K562 (cell line): ENCODE data around the gene TMEM218. TPM values are rescaled to one million over a fixed set of nuclear protein-coding genes. Genes with fewer than 3 reads are reported as not detected.

Experiments used
- ARHGAP35 ChIP-seq: fragments of 450-650 bp; IDR thresholded peaks from 2 replicates; pipeline ENCODE4 v1.6.1; 2018; ENCODE audit not compliant: partially characterized antibody
- NCOA2 ChIP-seq, 2 experiments: fragments of 450-650 bp; IDR thresholded peaks; 2 replicates each; pipeline ENCODE4 v1.6.1; 2018; ENCODE audit warnings: mild to moderate bottlenecking in 2 of 2, moderate library complexity in 1 of 2; ENCODE audit not compliant: partially characterized antibody in 2 of 2
- NEUROD1 ChIP-seq: fragments of 150-350 bp; IDR thresholded peaks from 2 replicates; pipeline ENCODE4 v1.6.1; 2014; ENCODE audit warnings: borderline replicate concordance, low read length, low read depth; ENCODE audit not compliant: partially characterized antibody
- TCF7 ChIP-seq: sonication (generic); IDR thresholded peaks from 2 replicates; pipeline ENCODE4 v1.6.1; 2016; ENCODE audit warnings: antibody characterized with exemption, borderline replicate concordance
- ZNF347 ChIP-seq: fragments of 450-650 bp; formaldehyde crosslinking; IDR thresholded peaks from 2 replicates; pipeline ENCODE4 v1.4.0; 2020; ENCODE audit warnings: low read depth, mild to moderate bottlenecking, moderate library complexity
- ZNF41 ChIP-seq: fragments of 250-450 bp; sonication (Bioruptor Pico); conservative IDR thresholded peaks from 2 replicates; pipeline ENCODE4 v1.4.0; 2020; ENCODE audit warnings: mild to moderate bottlenecking
- polyA plus RNA-seq, 8 experiments: library from polyadenylated mRNA; depleted of rRNA in 4 of 8; stranded (reverse) in 5 of 8; unstranded in 3 of 8; fragments of >200 nt; fragmentation: Nextera tagmentation in 2 of 8; fragmentation: Illumina TruSeq in 1 of 8; extraction: Ambion mirVana in 2 of 8; extraction: Trizol in 1 of 8; gene quantifications; 2 replicates each; pipeline versions ENCODE4 v1.2.1 to v1.2.3, GENCODE V29; 2011 to 2014; ENCODE audit warnings: inconsistent platforms in 1 of 8, missing spikeins in 1 of 8
- total RNA-seq, 7 experiments: library from RNA; depleted of rRNA in 6 of 7; stranded (reverse); fragments of >200 nt in 6 of 7; fragmentation: Illumina TruSeq in 2 of 7; extraction: Trizol in 2 of 7; gene quantifications; 2 replicates each; pipeline versions ENCODE4 v1.2.1 to v1.2.3, GENCODE V29; 2011 to 2021; ENCODE audit warnings: low replicate concordance in 1 of 7
- TF ChIP-seq, protein P1 (sequence below): sonication (generic); formaldehyde crosslinking; IDR thresholded peaks from 2 replicates; pipeline ENCODE4 v1.8.0; 2023; ENCODE audit warnings: missing genetic modification reagents, mild to moderate bottlenecking, borderline replicate concordance
- TF ChIP-seq, protein P2 (sequence below): sonication (generic); formaldehyde crosslinking; IDR thresholded peaks from 2 replicates; pipeline ENCODE4 v1.8.1; 2023; ENCODE audit warnings: missing genetic modification reagents, mild to moderate bottlenecking, borderline replicate concordance
- TF ChIP-seq, protein P3 (sequence below): IDR thresholded peaks from 2 replicates; pipeline ENCODE4 v1.6.1; 2014; ENCODE audit warnings: antibody characterized with exemption
- TF ChIP-seq, protein P4 (sequence below): fragments of 450-650 bp; formaldehyde crosslinking; IDR thresholded peaks from 2 replicates; pipeline ENCODE4 v1.4.0; 2020; ENCODE audit warnings: mild to moderate bottlenecking, moderate library complexity
- TF ChIP-seq, protein P5 (sequence below): fragments of 450-650 bp; IDR thresholded peaks from 2 replicates; pipeline ENCODE4 v1.6.1; 2016; ENCODE audit warnings: low read depth, mild to moderate bottlenecking, moderate library complexity

TMEM218 gene
- total and polyA plus RNA-seq, 9 of the 15 experiments (the other 6 are each of a cell fraction or from before 2014, with no cell fraction given) = 13.4 to 32.2 (median 25.4) TPM

DNA sequence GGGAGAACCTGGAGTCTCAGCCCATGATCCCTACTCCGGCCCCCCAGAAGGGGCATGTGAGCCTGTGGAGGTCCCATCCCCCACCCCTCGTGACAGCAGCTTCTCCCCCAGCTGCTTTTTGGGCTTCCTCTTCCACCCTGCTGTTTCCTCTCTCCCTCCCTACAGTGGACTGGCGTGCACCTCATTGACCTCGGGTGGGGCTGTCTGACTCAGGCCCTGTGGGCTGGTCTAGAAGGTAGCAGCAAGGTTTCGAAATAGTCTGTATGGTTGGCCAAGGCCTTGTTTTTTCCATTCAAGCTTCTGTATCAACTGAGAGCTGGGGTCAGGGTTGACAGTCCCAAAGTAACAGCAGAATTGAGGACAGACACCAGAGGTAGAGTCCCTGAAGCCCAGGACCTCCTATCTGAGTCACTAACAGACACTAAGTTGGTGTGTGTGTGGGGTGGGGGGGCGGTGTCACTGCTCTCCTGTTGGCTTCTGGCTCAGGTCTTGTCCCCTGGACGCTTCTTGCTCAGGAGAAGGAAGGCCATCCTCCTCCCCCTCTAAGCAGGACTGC is 40.6 kb downstream of the TMEM218 start (continued):
- TF ChIP-seq, protein P1, sequence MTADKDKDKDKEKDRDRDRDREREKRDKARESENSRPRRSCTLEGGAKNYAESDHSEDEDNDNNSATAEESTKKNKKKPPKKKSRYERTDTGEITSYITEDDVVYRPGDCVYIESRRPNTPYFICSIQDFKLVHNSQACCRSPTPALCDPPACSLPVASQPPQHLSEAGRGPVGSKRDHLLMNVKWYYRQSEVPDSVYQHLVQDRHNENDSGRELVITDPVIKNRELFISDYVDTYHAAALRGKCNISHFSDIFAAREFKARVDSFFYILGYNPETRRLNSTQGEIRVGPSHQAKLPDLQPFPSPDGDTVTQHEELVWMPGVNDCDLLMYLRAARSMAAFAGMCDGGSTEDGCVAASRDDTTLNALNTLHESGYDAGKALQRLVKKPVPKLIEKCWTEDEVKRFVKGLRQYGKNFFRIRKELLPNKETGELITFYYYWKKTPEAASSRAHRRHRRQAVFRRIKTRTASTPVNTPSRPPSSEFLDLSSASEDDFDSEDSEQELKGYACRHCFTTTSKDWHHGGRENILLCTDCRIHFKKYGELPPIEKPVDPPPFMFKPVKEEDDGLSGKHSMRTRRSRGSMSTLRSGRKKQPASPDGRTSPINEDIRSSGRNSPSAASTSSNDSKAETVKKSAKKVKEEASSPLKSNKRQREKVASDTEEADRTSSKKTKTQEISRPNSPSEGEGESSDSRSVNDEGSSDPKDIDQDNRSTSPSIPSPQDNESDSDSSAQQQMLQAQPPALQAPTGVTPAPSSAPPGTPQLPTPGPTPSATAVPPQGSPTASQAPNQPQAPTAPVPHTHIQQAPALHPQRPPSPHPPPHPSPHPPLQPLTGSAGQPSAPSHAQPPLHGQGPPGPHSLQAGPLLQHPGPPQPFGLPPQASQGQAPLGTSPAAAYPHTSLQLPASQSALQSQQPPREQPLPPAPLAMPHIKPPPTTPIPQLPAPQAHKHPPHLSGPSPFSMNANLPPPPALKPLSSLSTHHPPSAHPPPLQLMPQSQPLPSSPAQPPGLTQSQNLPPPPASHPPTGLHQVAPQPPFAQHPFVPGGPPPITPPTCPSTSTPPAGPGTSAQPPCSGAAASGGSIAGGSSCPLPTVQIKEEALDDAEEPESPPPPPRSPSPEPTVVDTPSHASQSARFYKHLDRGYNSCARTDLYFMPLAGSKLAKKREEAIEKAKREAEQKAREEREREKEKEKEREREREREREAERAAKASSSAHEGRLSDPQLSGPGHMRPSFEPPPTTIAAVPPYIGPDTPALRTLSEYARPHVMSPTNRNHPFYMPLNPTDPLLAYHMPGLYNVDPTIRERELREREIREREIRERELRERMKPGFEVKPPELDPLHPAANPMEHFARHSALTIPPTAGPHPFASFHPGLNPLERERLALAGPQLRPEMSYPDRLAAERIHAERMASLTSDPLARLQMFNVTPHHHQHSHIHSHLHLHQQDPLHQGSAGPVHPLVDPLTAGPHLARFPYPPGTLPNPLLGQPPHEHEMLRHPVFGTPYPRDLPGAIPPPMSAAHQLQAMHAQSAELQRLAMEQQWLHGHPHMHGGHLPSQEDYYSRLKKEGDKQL (CRISPR knock-in tag) = no peak
- TF ChIP-seq ZNF347 (CRISPR knock-in tag) (no peak), ARHGAP35 (no peak), ZNF41 (CRISPR knock-in tag) (0 out of 2 replicates have a peak, but pooled peaks have one; percentile 24), TCF7 (no peak), NEUROD1 (peak; percentile 61), NCOA2 (IDR thresholded peaks at IDR 0.05; ENCODE audit: partially characterized antibody in 2 of 2) (no peak)
- TF ChIP-seq, protein P2, sequence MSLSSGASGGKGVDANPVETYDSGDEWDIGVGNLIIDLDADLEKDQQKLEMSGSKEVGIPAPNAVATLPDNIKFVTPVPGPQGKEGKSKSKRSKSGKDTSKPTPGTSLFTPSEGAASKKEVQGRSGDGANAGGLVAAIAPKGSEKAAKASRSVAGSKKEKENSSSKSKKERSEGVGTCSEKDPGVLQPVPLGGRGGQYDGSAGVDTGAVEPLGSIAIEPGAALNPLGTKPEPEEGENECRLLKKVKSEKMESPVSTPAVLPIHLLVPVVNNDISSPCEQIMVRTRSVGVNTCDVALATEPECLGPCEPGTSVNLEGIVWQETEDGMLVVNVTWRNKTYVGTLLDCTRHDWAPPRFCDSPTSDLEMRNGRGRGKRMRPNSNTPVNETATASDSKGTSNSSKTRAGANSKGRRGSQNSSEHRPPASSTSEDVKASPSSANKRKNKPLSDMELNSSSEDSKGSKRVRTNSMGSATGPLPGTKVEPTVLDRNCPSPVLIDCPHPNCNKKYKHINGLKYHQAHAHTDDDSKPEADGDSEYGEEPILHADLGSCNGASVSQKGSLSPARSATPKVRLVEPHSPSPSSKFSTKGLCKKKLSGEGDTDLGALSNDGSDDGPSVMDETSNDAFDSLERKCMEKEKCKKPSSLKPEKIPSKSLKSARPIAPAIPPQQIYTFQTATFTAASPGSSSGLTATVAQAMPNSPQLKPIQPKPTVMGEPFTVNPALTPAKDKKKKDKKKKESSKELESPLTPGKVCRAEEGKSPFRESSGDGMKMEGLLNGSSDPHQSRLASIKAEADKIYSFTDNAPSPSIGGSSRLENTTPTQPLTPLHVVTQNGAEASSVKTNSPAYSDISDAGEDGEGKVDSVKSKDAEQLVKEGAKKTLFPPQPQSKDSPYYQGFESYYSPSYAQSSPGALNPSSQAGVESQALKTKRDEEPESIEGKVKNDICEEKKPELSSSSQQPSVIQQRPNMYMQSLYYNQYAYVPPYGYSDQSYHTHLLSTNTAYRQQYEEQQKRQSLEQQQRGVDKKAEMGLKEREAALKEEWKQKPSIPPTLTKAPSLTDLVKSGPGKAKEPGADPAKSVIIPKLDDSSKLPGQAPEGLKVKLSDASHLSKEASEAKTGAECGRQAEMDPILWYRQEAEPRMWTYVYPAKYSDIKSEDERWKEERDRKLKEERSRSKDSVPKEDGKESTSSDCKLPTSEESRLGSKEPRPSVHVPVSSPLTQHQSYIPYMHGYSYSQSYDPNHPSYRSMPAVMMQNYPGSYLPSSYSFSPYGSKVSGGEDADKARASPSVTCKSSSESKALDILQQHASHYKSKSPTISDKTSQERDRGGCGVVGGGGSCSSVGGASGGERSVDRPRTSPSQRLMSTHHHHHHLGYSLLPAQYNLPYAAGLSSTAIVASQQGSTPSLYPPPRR (CRISPR knock-in tag) = no peak
- TF ChIP-seq, protein P3, sequence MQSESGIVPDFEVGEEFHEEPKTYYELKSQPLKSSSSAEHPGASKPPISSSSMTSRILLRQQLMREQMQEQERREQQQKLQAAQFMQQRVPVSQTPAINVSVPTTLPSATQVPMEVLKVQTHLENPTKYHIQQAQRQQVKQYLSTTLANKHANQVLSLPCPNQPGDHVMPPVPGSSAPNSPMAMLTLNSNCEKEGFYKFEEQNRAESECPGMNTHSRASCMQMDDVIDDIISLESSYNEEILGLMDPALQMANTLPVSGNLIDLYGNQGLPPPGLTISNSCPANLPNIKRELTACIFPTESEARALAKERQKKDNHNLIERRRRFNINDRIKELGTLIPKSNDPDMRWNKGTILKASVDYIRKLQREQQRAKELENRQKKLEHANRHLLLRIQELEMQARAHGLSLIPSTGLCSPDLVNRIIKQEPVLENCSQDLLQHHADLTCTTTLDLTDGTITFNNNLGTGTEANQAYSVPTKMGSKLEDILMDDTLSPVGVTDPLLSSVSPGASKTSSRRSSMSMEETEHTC = peak; percentile 95
- TF ChIP-seq, protein P4, sequence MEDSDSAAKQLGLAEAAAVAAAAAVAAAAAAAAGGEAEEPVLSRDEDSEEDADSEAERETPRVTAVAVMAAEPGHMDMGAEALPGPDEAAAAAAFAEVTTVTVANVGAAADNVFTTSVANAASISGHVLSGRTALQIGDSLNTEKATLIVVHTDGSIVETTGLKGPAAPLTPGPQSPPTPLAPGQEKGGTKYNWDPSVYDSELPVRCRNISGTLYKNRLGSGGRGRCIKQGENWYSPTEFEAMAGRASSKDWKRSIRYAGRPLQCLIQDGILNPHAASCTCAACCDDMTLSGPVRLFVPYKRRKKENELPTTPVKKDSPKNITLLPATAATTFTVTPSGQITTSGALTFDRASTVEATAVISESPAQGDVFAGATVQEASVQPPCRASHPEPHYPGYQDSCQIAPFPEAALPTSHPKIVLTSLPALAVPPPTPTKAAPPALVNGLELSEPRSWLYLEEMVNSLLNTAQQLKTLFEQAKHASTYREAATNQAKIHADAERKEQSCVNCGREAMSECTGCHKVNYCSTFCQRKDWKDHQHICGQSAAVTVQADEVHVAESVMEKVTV (CRISPR knock-in tag) = 0 out of 2 replicates have a peak, but pooled peaks have one; percentile 13
- TF ChIP-seq, protein P5, sequence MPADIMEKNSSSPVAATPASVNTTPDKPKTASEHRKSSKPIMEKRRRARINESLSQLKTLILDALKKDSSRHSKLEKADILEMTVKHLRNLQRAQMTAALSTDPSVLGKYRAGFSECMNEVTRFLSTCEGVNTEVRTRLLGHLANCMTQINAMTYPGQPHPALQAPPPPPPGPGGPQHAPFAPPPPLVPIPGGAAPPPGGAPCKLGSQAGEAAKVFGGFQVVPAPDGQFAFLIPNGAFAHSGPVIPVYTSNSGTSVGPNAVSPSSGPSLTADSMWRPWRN = no peak
